Central memory CD4-positive, alpha-beta T cell (primary cell): ENCODE measurements around the gene PRAMEF4.
"Not testable (repeated sequence)": the region's sequence is repeated elsewhere in the genome, so short reads cannot be mapped to it uniquely, and the experiment has no call there.

Source experiments
- DNase-seq: peaks from one replicate; pipeline ENCODE4 v3.0.0; 2022
- total RNA-seq, 3 experiments: gene quantifications; one replicate each; lab custom pipeline; 2026; lab: John Stamatoyannopoulos, UW

Gene PRAMEF4
- total RNA-seq, result 0 reads per million in 3 experiments

- DNase-seq, result not testable (repeated sequence)
These were observed at the start of gene PRAMEF4 for GRCh38 chr1:12886101-12886500. TSS of gene PRAMEF4 (minus strand) at chr1:12886201. CDS start at chr1:12883394, 2,807 bp downstream.

GRCh38 chr1:12924368-12924767, 38.4 kb upstream of the PRAMEF4 start:
- DNase-seq, result not testable (repeated sequence)

GRCh38 chr1:12921749-12922148, 35.7 kb upstream of the PRAMEF4 start:
- DNase-seq, result not testable (repeated sequence)

- not testable (repeated sequence) for DNase-seq
These were observed 30.3 kb upstream of the PRAMEF4 start, which contains the start of gene PRAMEF7 for GRCh38 chr1:12916310-12916709. TSS of gene PRAMEF7 (plus strand) at chr1:12916610. CDS start at chr1:12917693, 1,083 bp downstream.

- not testable (repeated sequence) for DNase-seq
These were observed 18.0 kb upstream of the PRAMEF4 start for GRCh38 chr1:12903793-12904572.

GRCh38 chr1:12899186-12899585, 13.2 kb upstream of the PRAMEF4 start:
- not testable (repeated sequence) for DNase-seq

GRCh38 chr1:12898170-12898569, 12.2 kb upstream of the PRAMEF4 start, which contains the start of gene PRAMEF10:
TSS of gene PRAMEF10 (minus strand) at chr1:12898270. CDS start at chr1:12895847, 2,423 bp downstream.
- not testable (repeated sequence) for DNase-seq

- not testable (repeated sequence) for DNase-seq
These were observed 7.5 kb downstream of the PRAMEF4 start for GRCh38 chr1:12878453-12878852.

GRCh38 chr1:12863131-12863880, 22.7 kb downstream of the PRAMEF4 start:
- not testable (repeated sequence) for DNase-seq

- DNase-seq, result not testable (repeated sequence)
These were observed 29.2 kb downstream of the PRAMEF4 start, which contains the start of gene PRAMEF2 for GRCh38 chr1:12856786-12857185. TSS of gene PRAMEF2 (plus strand) at chr1:12857086. CDS start at chr1:12859010, 1,924 bp downstream.

- DNase-seq, result no peak
These were observed 34.2 kb downstream of the PRAMEF4 start for GRCh38 chr1:12851779-12852178.

GRCh38 chr1:12848620-12849019, 37.4 kb downstream of the PRAMEF4 start, which contains the start of gene HNRNPCL1:
TSS of gene HNRNPCL1 (minus strand) at chr1:12848720. CDS start at chr1:12848289, 431 bp downstream.
- not testable (repeated sequence) for DNase-seq

GRCh38 chr1:12833251-12833650, 52.8 kb downstream of the PRAMEF4 start:
- not testable (repeated sequence) for DNase-seq

- DNase-seq, result not testable (repeated sequence)
These were observed 54.7 kb downstream of the PRAMEF4 start, which contains the start of gene PRAMEF11 for GRCh38 chr1:12831310-12831709. TSS of gene PRAMEF11 (minus strand) at chr1:12831410. CDS start at chr1:12828789, 2,621 bp downstream.
